Stimulated activated CD8-positive, alpha-beta memory T cell treated with anti-CD3 and anti-CD28 coated beads, Interleukin-15, amount 100 ng/mL, for 4 hours (primary cell): ENCODE results near the gene CGRRF1.

ENCODE experiments used
- DNase-seq, 2 donors: peaks; one replicate each; pipeline ENCODE4 v3.0.0-alpha.2; 2020; ENCODE audit warnings: low read depth in 2 of 2

Gene CGRRF1, protein sequence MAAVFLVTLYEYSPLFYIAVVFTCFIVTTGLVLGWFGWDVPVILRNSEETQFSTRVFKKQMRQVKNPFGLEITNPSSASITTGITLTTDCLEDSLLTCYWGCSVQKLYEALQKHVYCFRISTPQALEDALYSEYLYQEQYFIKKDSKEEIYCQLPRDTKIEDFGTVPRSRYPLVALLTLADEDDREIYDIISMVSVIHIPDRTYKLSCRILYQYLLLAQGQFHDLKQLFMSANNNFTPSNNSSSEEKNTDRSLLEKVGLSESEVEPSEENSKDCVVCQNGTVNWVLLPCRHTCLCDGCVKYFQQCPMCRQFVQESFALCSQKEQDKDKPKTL

DNA sequence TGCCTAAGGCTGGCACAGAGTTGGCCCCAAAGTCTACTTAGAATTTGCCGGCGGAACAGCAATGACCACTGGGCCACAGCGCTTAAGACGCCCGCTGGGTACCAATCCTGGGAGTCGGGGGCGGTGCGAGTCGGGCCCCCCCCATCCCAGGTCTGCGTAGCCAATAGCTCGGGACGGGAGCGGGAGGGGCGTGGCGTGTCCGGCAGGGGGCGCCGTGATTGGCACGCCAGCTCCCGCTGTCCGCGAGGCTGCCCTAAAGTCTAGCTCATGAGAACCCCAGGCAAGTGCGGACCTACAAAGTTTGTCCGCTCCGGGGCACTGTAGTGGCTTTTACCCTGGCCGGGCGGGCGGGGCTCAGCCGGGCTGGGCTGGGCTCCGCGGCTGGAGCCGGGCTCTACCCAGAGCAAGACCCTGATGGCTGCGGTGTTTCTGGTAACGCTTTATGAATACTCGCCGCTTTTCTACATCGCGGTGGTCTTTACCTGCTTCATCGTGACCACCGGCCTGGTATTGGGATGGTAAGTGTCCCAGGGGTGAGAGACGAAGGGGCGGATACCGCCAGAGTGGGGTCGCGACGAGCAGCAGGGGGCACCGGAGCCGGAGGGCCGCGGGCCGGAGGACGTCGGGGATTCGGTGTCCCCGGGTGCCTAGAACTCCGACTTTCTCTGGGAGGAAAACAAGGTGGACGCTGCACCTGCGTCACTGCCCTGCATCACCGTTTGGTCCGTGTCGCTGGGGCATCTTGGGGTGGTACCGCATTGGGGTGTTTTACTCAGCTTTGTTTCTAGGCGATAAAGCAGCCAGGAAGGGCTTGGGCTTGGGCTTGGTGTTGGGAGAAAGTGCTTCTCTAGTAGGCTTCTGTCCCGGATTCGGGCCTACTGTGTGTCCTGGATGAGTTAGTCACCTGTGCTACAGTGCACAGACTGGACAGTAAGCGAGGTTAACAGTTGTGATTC lies at the start of gene CGRRF1:
Gene CGRRF1 (plus strand): TSS at position 361 of the 956 bp plus-strand sequence. CDS start 54 bp downstream, at position 415.
- DNase-seq = peak; percentile 88 to 91

DNA sequence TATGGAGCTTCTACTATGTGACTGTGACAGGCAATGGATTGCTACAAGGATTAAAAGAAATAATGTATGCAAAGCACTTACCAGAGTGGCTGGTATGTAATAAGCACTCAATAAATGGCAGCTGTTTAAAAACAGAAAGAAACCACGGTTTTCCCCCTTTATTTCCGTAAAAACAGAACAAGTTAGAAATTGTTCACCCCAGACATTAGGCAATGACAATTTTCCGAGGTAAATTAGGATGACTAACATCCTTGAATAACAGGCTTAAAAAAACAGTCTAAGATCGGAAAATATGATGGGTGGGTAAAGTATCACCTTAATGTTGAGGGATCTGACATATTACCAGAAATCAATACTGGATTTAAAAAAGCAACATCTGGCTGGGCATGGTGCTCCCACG lies 47.7 kb upstream of the CGRRF1 start:
- no peak for DNase-seq

DNA sequence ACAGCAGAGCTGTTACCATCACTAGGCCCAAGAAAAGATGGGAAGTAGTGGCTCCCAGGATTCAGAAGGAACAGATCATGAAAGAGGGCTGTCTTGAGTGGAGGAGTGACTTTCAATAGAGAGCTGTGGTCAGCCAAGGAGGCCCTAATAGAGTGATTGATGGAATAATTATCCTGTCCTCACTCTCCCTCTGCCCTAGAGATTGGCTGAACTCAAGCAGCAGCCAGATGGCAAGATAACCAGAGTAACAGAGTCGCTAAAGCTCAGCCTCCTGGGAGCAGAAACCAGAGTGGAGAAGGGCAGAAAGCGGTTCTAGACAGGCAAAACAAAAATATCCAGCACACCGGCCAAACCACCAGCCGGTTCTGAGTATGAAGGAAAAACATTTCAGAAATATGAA lies 44.1 kb upstream of the CGRRF1 start:
- no peak for DNase-seq

DNA sequence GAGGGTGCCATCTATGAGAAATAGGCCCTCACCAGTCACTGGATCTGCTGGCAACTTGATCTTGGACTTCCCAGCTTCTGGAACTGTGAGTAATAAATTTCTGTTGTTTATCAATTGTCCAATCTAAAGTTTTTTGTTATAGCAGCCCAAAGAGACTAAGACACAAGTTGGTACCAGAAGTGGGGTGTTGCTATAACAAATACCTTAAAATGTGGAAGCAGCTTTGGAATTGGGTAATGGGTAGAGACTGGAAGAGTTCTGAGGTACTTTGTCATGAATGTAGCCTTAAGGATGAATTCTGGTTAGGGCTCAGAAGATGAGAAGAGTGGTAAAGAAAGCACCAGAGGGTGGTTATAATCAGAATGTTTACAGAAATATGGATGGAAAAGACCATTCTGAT lies 42.4 kb upstream of the CGRRF1 start:
- DNase-seq = no peak

DNA sequence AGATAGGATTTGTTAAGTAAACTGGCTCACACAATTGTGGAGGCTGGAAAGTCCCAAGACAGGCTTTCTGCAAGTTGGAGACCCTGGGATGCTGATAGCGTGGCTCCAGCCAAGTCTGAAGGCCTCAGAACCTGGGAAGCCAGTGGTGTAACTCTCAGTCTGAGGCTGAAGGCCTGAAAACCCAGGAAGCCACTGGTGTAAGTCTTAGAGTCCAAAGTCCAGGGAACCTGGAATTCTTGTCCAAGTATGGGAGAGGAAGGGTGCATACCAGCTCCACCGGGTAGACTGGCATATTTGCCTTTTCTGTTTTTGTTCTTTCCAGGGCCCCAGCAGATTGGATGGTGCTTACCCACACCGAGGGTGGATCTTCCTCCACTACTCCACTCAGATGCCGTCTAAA lies 39.0 kb upstream of the CGRRF1 start:
- DNase-seq = no peak

DNA sequence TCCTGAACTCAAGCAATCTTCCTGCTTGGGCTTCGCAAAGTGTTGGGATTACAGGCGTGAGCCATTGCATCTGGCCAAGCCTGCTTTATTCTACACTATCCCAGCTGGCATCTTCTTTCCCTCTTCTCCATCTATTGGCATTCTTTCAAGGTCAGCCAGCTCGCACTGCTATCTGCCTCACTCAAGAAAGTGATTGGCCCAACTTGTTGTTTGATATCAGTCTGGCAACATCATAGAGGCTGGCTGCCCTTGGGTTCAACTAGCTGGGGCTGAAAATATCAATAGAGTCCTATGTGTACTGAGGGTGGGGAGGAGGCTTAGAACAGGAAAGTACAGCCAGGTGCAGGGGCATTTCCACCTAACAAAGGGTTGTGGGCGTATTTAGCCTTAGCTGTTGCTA lies 38.1 kb upstream of the CGRRF1 start:
- no peak for DNase-seq

DNA sequence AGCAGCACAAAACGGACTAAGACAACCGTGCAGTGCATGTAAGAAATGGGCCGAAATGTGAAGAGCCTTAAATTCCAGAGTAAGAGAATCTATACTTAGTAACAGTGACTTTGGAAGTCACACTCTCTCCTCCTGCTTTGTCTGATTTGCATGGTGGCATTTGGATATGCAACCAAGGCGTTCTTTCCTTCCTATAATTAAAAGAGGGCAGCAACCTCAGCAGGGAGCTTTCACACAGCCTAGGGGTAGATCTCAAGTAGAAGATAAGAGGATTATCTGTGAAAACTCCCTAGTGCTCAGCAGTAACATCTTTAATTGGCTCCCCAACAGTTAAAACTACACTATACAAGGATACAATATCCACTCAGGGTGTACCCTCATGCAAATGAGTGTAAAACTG lies 37.4 kb upstream of the CGRRF1 start:
- DNase-seq = no peak

DNA sequence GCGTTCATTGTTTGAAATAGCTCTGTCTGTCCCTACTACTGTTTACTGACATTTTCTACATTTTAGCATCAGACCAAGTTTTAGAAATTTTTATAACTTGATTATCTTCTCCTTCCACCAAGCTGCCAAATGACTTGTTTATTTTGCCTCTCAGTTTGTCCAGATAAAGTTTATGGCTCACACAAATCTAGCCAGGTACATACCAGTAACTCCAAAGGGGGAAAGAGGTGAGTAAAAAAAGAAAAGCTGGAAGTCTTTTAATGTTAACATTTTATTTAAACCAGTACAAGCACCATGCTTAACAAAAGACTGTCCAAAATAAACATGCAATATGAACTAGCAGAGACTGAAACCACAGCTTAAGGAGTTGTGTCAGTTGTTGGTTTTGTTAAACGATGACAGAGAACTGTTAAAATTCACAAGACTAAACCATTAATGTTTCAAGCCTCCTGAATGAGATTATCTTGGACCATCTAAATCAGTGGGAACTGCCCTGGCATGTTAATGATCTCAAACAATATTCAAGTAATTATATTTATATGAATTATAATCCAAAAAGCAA lies 35.4 kb upstream of the CGRRF1 start:
- DNase-seq = no peak

DNA sequence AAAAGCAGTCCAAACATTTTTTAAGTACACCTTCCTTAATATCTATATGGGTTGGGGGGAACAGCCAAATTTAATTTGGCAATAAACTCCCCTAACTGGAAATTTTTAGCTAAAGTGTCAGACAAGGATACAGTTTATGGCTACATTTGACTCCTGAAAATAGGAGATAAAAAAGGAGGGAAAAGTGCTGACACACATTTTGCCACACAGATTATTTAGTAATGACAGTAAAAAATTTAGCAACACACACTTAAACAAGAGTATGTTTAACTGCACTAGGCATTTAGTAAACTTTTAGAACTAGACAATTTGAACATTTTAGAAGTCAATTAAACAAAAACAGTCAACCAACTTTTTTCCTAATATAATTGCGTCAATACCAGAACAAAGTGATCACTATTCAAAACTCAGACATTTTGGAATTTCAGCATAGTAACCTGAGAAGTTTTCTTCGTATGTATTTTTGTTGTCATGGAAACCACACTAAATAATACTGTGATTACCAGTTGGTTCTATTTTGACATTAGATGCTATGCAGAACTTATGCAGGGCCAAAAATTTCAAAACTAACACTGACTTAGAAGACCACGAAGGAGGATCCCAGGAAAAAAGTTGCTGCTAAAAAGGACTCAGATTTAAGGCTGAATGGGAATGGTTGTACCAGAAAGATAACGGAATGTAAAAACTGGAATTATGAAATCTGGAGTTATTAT lies 34.4 kb upstream of the CGRRF1 start:
- DNase-seq = no peak

DNA sequence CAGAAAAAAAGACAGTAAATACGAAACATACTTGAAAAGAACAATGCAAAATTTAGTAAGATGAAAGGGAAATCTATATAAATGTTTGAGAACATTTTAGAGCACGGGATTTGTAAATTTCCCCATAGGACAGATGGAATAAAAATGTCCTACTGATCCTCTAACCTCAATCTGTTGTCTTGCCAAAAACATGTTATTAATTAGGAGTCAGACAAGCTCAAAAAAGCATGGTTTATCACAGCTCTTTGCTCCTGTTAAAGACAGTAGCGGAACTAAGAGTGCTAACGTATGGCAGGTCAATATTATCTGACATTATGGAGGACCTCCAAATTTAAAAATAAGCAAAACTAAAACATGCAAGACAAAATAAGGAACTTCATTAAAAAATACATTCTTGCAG lies 33.8 kb upstream of the CGRRF1 start:
- no peak for DNase-seq

DNA sequence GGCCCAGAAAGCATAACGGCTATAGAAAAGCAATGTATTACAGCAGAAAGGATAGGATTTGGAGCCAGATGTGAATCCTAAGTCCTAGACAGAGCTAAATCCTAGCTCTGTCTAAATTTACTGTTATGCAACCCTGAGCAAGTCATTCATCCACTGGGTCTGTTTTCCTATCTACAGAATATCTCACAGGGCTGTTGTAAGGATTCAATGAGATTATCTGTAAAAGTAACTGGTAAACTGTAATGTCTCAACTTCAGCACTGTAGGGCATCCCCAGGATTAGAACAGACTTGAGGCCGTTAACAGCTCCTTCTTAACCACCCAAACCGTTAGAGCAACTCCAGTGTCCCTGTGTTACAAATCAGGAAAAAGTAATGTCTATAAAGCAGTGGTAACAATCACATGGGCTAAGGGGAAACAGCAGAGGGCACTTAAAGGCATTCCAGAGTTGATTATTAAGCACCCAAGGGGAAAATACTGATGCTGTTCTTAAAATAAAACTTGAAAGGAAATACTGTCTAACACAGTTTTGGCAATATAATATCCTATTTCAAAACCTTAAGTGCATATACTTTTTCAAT lies 31.0 kb upstream of the CGRRF1 start:
- DNase-seq = no peak

DNA sequence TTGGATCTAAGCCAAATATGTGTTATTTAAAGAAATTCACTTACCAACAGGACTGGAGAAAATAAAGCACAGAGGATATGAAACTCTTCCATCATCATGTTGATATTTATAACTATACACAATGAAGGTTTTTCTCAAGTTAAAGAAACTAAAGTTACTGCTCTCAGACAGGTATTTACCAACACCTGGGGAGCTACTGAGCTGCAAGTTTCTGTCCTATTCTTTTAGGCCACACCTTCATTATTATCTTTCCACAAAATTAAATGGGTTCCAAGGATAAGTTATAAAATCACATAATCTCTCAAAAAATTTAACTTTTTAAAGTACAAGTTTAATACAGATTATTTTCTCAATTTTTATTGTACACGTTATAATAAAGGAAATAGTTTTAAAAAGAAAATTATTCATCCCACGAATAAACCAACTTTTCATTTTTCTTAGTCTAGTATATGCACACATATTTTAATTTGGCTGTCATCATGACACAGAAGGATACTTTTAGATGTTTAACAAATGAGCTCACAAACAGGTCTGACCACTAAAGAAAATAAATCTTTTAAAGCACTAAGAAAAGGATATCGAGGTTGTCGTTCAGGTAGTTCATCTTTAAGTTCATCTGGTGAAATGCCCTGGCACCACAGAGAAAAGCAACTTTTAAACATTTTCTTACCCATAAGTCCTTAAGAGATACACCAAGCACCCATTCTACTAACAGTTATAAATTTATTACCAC lies 28.7 kb upstream of the CGRRF1 start:
- DNase-seq = no peak

DNA sequence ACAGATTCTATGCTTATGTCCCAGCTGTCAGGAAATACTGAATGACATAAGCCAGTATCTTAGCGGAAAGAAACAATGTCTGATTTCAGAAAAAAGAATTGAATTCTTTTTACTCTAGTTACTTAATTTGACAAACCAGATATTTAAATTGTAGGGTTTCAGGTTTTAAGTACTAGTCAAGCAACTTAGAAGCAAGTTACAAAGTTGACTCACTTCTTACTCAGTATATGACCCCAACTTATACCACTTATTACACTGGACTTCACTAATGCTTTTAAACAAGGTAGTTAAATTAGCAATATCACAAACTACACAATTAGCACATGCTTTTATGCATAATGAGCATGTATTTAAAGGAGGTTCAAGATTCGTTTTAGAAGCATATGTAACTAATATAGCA lies 28.0 kb upstream of the CGRRF1 start:
- DNase-seq = no peak

DNA sequence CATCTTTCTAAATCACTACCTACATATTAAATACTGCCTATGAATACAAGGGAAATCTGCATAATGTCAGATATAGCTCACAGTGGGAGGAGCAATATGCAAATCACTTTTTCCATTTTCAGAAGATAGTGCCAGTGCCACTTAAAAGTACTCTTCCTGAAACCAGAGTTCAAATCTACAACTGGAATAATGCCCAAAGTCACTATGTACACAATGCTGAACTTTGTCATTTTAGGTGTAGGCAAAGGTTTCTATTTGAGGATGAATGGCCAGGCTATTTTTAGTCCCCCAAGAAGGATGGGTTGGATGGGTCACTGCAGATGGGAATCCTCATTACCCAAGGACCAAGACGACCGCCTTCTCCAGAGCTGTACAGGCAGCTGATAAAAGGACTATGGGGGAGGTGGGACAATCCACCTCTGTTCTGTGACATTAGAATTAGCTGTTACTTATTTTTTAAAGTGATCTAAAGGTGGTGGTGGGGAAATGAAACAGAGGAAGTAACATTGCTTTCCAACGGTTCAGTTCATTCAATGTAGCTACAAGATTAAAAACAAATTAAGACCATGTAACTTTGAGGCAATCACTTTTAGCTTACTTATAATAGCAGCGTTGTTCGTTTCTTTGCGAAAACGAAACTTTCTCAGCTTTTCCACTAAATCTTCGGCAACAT lies 26.5 kb upstream of the CGRRF1 start:
- DNase-seq = no peak

DNA sequence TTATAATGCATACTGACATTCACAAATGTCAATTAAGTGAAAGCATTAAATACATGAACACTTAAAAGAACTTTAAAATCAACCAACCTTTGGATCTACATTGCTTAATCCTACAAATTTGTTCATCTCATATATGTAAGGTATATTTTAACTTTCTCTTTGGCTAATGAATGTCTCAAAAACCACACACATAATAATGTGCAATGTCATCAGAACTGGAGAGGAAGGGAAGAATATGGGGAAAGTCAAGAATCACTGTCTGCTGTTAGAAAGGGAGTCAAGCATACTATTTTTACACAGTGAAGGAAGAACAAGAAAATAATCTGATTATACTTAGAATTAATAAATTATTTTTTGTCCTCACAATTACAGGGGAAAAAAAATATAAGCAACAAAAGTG lies 25.9 kb upstream of the CGRRF1 start:
- DNase-seq = no peak

DNA sequence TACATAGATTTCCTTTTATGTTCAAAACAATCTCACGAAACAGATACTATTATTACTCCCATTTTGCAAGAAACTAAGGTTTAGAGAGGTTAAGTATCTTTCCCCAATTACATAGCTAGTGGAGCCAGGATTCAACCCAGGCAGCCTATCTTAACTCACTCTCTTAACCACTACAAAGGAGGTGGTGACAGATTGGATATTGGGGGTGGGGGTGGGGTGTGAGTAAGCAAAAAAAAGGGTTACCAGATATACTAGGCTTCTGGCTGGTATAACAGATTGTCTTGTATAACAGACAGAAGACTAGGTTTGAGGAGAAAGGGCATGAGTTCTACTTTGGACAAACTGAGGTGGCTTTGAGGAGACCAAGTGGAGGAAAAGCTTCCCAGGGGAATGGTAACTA lies 23.0 kb upstream of the CGRRF1 start:
- no peak for DNase-seq

DNA sequence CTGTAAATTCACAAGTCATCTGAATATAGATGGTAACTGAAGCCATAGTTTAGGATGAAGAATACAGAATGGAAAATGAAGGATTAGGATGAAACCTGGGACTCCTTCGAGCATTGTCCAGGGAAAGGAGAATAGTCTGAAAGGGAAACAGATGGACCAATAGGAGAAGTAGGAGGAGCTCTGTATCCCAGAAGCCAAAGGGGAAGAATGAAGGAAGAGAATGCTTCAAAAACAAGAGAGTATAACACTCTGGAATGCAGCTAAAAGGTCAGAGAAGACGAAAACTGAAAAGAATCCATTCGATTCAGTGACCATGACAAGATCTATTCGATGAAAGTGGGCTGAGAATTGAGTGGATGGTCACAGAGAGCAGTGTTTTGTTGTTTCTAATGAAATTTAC lies 21.9 kb upstream of the CGRRF1 start:
- DNase-seq = no peak

DNA sequence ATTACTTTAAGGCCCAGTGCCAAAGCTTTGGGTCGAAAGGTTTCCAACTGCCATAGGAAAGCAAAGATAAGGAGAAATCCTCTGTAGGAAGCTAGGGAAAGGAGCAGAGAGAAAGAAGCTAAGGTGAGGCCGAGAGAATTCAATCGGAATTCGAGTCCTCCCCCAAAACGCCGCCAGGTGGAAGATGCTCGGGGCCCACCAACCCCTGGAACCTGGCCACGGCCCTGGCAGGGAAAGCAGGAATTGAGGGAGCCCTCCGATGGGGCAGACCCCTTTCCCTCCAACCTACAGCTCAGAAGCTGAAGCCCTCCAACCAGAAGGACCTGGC lies 21.4 kb upstream of the CGRRF1 start:
- no peak for DNase-seq

DNA sequence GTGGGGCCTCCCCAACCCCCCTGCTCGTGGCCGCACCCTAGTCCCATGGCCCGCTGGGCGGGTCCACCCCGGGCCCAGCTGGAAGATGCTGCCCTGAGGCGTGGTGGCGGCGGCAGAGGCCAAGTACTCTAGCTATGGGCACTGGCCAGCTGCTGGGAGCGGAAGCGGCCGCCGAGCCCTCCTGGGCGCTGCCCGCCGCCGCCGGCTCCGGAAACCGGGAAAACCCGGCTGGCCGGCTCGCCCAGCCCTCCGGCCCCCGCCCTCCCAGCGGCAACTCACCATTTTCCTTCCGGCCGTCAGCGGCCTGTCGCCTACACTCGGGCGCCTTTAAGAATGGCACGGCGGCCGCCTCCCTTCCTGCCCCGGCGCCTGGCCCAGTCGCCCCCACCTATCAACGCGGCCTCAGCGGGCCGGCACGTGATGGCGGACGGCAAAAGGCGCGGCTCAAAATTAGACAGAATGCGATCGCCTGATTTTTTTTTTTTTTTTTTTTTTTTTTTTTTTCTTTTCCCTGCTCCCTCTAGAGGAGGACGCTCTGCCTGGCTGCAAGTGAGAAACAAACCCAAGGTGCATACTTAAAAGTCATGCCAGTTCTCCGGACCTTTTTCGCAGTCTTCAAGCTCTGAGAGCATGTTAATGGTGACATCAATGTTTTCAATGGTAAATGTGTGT lies 20.9 kb upstream of the CGRRF1 start, which contains the start of gene GMFB:
Gene GMFB (minus strand): TSS at position 335 of the 672 bp plus-strand sequence. CDS start 53 bp downstream, at position 282.
- peak; percentile 71 to 74 for DNase-seq

DNA sequence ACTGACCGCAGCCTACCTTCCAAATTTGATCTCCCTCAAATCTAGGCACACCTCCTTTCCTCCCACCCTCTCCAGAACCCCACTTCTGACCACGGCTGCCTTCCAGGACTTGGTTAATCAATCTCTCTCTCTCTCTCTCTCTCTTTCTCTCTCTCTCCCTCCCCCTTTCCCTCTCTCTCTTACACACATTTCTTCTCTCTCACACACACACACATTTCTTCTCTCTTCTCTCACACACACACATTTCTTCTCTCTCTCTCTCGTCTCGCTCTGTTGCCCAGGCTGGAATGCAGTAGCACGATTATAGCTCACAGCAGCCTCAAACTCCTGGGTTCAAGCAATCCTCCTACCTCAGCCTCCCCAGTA lies 20.4 kb upstream of the CGRRF1 start:
- DNase-seq = no peak
